CD8-positive, alpha-beta memory T cell (primary cell): ENCODE data around the gene PCNT. TPM values are rescaled to one million over a fixed set of nuclear protein-coding genes. Genes with fewer than 3 reads are reported as not detected.

Experiments
- CTCF ChIA-PET: fragments of 350-600 bp; sonication (Branson Sonifier 250); formaldehyde crosslinking; loops from one replicate; lab custom pipeline; 2021; ENCODE audit warnings: antibody characterized with exemption; lab: Charles Lee
- POLR2A ChIA-PET: fragments of 350-600 bp; sonication (Branson Sonifier 250); formaldehyde crosslinking; loops from one replicate; lab custom pipeline; 2021; ENCODE audit warnings: antibody characterized with exemption; lab: Charles Lee
- DNase-seq, 5 donors: peaks; one replicate each; pipeline versions ENCODE4 v3.0.0 to v3.0.0-alpha.2; 2020 to 2022; ENCODE audit warnings: mixed read lengths in 1 of 5
- H3K27ac ChIP-seq: one replicate; pipeline ENCODE4 v1.7.0; 2013; ENCODE audit warnings: low read depth, mild to moderate bottlenecking, low read length, moderate library complexity
- H3K27me3 ChIP-seq: 2 replicates; pipeline ENCODE4 v1.7.0; 2013; ENCODE audit warnings: low read length, mild to moderate bottlenecking; ENCODE audit not compliant: insufficient read depth, poor library complexity, severe bottlenecking
- H3K36me3 ChIP-seq: 2 replicates; pipeline ENCODE4 v1.7.0; 2013; ENCODE audit warnings: mild to moderate bottlenecking, low read length, moderate library complexity; ENCODE audit not compliant: insufficient read depth
- H3K4me1 ChIP-seq: 2 replicates; pipeline ENCODE4 v1.7.0; 2013; ENCODE audit warnings: mild to moderate bottlenecking, low read length, moderate library complexity; ENCODE audit not compliant: insufficient read depth
- H3K4me3 ChIP-seq: 2 replicates; pipeline ENCODE4 v1.7.0; 2013; ENCODE audit warnings: mild to moderate bottlenecking, low read length
- H3K9me3 ChIP-seq: 2 replicates; pipeline ENCODE4 v1.7.0; 2013; ENCODE audit warnings: mild to moderate bottlenecking, low read length
- H3K27ac Mint-ChIP-seq, 8 donors: one replicate each; pipeline ENCODE4 v1.8.0; 2020 to 2021; ENCODE audit warnings: mixed read lengths in 8 of 8, mild to moderate bottlenecking in 6 of 8, inconsistent platforms in 3 of 8, moderate library complexity in 3 of 8
- H3K27me3 Mint-ChIP-seq, 2 donors: one replicate each; pipeline ENCODE4 v1.8.0; 2020 to 2021; ENCODE audit warnings: mixed read lengths in 2 of 2, mild to moderate bottlenecking in 1 of 2, moderate library complexity in 1 of 2
- H3K36me3 Mint-ChIP-seq, 3 donors: one replicate each; pipeline ENCODE4 v1.8.0; 2020 to 2021; ENCODE audit warnings: mixed read lengths in 3 of 3, inconsistent platforms in 1 of 3, mild to moderate bottlenecking in 1 of 3
- H3K4me1 Mint-ChIP-seq, 3 donors: one replicate each; pipeline ENCODE4 v1.8.0; 2020 to 2021; ENCODE audit warnings: mixed read lengths in 3 of 3, inconsistent platforms in 1 of 3, mild to moderate bottlenecking in 1 of 3
- H3K4me3 Mint-ChIP-seq, 7 donors: one replicate each; pipeline ENCODE4 v1.8.0; 2020 to 2021; ENCODE audit warnings: mixed read lengths in 7 of 7, mild to moderate bottlenecking in 6 of 7, moderate library complexity in 4 of 7, inconsistent platforms in 2 of 7
- H3K9me3 Mint-ChIP-seq, 5 donors: one replicate each; pipeline ENCODE4 v1.8.0; 2020 to 2022; ENCODE audit warnings: mixed read lengths in 5 of 5, mild to moderate bottlenecking in 3 of 5, moderate library complexity in 2 of 5, inconsistent platforms in 1 of 5
- polyA plus RNA-seq: library from polyadenylated mRNA; unstranded; fragments of 300-500 nt; fragmentation: Illumina TruSeq; gene quantifications from one replicate; pipeline ENCODE4 v1.2.3, GENCODE V29; 2021
- total RNA-seq, 2 experiments: library from RNA; stranded (reverse); gene quantifications; one replicate each; pipeline ENCODE4 v1.2.3, GENCODE V29; 2021

The PCNT gene
- total and polyA plus RNA-seq, 3 experiments from 2014 or later: 27.1 to 60.1 (median 54.8) TPM

DNA sequence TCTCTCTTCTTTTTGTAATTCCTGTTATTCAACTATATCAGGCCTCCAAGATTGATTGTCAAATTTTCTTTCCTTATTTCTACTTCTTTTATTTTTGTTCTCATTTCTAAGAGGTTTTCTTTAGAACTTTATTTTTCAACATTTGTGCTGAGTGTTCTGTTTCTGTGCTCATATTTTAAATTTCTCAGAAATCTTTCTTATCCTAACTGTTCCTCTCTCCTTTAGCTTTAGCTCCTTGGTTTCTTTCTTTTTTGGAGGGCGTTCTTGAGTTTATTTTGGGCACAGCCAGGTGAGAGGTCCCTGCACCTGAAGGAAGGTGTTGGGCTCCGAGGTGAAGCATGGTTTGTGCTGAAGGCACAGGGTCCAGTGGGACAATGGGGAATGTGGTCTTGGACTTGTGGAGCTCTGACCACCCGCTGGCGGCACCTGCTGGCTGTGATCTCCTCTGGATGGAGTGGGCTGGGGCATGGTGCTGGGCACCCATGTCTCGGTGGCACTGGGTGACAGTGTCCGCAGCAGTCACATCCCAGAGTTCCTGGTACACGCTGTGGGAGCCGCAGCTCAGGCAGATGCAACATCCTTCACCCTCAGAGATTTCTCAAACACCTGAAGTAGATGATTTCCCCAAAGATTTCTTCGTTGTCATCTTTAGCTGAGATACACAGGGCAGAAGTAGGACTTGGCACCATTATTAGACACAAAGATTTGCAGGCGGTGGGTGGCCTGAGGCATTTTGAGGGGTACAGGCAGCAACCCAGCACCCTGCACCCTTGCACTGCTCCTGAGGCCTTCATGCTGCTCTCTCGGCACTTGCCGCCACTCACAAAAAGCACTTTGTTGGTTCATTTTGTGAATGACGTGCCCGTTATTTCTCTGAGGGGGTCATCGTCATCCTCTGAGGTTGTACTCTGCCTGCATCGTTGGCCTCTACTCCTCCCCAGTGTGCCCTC is 96.6 kb downstream of the PCNT start:
- POLR2A ChIA-PET: no interaction called here
- no peaks in the 10 kb centered on the region for H3K36me3 ChIP-seq
- peak overlapping the region in 5 of 8 donors; percentile 3 to 77 (median 45) for H3K27ac Mint-ChIP-seq

DNA sequence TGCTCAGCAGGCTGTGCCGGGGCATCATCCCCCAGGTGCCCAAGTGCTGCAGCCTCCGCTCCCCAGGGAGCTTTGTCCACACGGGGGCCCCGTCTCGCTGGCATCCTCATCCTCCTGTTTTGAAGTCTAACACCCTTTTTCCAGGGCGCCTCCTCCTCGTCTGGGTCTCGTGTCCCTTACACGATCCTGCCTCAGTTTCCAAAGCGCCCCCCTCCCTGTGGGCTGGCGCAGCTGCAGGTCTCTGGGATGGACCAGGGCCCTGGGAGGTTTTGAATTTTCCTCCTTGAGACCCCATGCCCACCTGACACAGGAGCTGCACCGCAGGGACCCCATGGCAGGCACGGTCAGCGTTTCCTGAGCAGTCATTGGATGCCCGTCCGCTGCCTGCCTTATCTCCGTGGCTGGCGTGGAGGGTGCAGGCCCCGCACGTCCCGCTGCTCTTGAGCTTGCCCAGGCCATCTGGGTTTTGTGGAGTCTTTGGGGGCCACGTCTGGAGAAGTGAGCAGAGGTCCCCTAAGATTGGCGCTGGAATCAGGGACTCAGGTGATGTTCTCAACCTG is 97.3 kb downstream of the PCNT start:
- Histone ChIP-seq H3K4me3 (no peak overlapping the region), H3K27me3 (no peaks in the 10 kb centered on the region), H3K36me3 (no peaks in the 10 kb centered on the region), H3K4me1 (peaks cover 34% of the 10 kb centered on the region), H3K9me3 (no peaks in the 10 kb centered on the region), H3K27ac (no peak overlapping the region)
- ChIA-PET POLR2A (no interaction called here), CTCF (interaction anchor here (1.5 kb wide), 1 partner anchor 137 kb away, joined by 4 read pairs; no protein-coding TSS in a partner anchor)
- H3K4me3 Mint-ChIP-seq: no peak overlapping the region
- H3K27ac Mint-ChIP-seq: peak overlapping the region in 4 of 8 donors; percentile 4 to 84 (median 44)
- DNase-seq: no peak
- peaks cover 22 to 36% (median 25%) of the 10 kb centered on the region in 3 donors for H3K4me1 Mint-ChIP-seq
- peaks cover 0 to 2% (median 0%) of the 10 kb centered on the region in 5 donors for H3K9me3 Mint-ChIP-seq
- peaks cover 0 to 1% of the 10 kb centered on the region in 2 donors for H3K27me3 Mint-ChIP-seq
- H3K36me3 Mint-ChIP-seq: peaks cover 4 to 43% (median 9%) of the 10 kb centered on the region in 3 donors

More for the DNA sequence above, 96.6 kb downstream of the PCNT start:
- no peak for DNase-seq
- peaks cover 0 to under 1% (median 0%) of the 10 kb centered on the region in 5 donors for H3K9me3 Mint-ChIP-seq
- peaks cover 0 to 1% of the 10 kb centered on the region in 2 donors for H3K27me3 Mint-ChIP-seq
- H3K4me3 Mint-ChIP-seq: peak overlapping the region in 1 of 7 donors; percentile 65
- peaks cover 4 to 48% (median 16%) of the 10 kb centered on the region in 3 donors for H3K36me3 Mint-ChIP-seq
- CTCF ChIA-PET: interaction anchor here (1.5 kb wide), 1 partner anchor 138 kb away, joined by 4 read pairs; no protein-coding TSS in a partner anchor
- Histone ChIP-seq H3K27ac (no peak overlapping the region), H3K4me3 (no peak overlapping the region), H3K4me1 (peaks cover 27% of the 10 kb centered on the region), H3K27me3 (no peaks in the 10 kb centered on the region), H3K9me3 (no peaks in the 10 kb centered on the region)
- H3K4me1 Mint-ChIP-seq: peaks cover 19 to 30% (median 21%) of the 10 kb centered on the region in 3 donors

DNA sequence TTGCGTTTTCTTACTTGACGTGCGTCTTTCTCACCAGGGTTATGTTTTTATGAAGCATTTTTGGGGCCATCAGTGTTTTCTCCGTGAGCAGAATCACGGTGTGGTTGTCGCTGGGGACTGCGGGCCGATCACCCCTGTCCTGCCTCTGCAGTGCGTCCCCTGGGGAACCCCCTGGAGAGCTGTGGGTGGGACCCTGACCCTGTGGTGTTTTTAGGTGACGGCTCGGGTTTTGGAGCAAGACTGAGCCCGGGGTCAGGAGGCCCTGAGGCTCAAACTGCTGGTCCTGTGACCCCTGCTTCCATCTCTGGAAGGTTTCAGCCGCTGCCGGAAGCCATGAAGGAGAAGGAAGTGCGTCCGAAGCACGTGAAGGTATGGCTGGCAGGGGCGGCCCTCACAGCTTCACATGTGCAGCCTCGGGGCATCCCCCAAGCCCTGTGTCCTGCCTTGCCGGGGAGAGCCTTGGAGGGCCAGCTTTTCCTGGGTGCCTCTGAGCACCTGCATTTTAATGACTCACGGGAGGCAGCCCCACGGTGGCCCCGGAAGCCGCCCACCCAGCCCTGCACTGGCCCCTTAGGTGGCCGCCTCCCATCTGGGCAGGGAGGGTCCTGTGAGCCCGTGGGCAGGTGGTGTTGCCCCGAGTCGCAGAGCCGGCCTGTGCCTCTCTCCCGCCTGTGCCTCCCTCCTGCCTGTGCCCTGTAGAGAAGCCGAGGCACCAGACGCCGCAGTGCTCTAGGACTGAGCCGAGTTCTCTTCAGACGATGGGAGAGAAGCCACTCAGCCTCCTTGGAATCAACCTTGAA is 98.0 kb downstream of the PCNT start:
- H3K27me3 ChIP-seq: no peaks in the 10 kb centered on the region
- no peak overlapping the region for H3K4me3 Mint-ChIP-seq
- H3K36me3 ChIP-seq: no peaks in the 10 kb centered on the region
- ChIA-PET POLR2A (no interaction called here), CTCF (interaction anchor here (1.5 kb wide), 1 partner anchor 137 kb away, joined by 4 read pairs; no protein-coding TSS in a partner anchor)
- H3K27me3 Mint-ChIP-seq: peaks cover 0 to 1% of the 10 kb centered on the region in 2 donors
- peaks cover 37% of the 10 kb centered on the region for H3K4me1 ChIP-seq
- no peaks in the 10 kb centered on the region for H3K9me3 ChIP-seq
- H3K36me3 Mint-ChIP-seq: peaks cover 4 to 40% (median 9%) of the 10 kb centered on the region in 3 donors
- H3K9me3 Mint-ChIP-seq: peaks cover 0 to 2% (median 0%) of the 10 kb centered on the region in 5 donors
- H3K4me3 ChIP-seq: no peak overlapping the region
- no peak overlapping the region for H3K27ac ChIP-seq
- no peak for DNase-seq
- peaks cover 22 to 43% (median 25%) of the 10 kb centered on the region in 3 donors for H3K4me1 Mint-ChIP-seq
- peak overlapping the region in 6 of 8 donors; percentile 4 to 85 (median 33) for H3K27ac Mint-ChIP-seq

DNA sequence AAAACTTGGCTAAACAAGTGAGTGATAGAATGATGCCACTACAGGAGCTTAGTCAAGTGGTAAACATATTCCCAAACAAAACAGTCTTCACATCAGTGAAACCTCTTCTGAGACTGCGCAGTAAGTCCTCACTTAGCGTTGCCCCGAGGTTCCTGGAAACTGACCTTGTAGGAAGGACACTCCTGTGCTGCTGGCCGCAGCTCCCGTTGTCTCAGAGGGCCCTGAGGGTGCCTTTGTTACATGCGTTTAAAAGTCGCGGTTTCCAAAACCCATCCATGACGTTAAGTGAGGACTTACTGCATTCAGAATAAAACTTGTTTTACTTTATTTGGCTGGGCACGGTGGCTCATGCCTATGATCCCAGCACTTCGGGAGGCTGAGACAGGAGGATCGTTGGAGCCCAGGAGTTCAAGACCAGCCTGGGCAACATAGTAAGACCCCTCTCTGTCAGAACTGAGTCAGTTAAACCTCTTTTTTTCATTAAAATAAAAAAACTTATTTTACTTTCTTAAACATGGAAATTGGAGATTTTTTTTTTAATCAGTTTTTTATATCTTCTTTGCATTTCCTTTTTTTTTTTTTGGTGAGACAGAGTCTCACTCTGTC is 98.8 kb downstream of the PCNT start:
- Mint-ChIP-seq H3K4me3 (no peak overlapping the region), H3K4me1 (peaks cover 22 to 49% (median 30%) of the 10 kb centered on the region in 3 donors), H3K27me3 (peaks cover 0 to 1% of the 10 kb centered on the region in 2 donors), H3K9me3 (peaks cover 0 to 2% (median 0%) of the 10 kb centered on the region in 5 donors), H3K27ac (peak overlapping the region; percentile 63 to 96 (median 83)), H3K36me3 (peaks cover 4 to 44% (median 9%) of the 10 kb centered on the region in 3 donors)
- Histone ChIP-seq H3K4me1 (peaks cover 37% of the 10 kb centered on the region), H3K4me3 (no peak overlapping the region), H3K27ac (no peak overlapping the region), H3K36me3 (peaks cover 3% of the 10 kb centered on the region), H3K27me3 (no peaks in the 10 kb centered on the region), H3K9me3 (no peaks in the 10 kb centered on the region)
- no peak for DNase-seq
- POLR2A ChIA-PET: interaction anchor here (1.3 kb wide), 1 partner anchor 9 kb away, joined by 4 read pairs; no protein-coding TSS in a partner anchor
- CTCF ChIA-PET: no interaction called here

DNA sequence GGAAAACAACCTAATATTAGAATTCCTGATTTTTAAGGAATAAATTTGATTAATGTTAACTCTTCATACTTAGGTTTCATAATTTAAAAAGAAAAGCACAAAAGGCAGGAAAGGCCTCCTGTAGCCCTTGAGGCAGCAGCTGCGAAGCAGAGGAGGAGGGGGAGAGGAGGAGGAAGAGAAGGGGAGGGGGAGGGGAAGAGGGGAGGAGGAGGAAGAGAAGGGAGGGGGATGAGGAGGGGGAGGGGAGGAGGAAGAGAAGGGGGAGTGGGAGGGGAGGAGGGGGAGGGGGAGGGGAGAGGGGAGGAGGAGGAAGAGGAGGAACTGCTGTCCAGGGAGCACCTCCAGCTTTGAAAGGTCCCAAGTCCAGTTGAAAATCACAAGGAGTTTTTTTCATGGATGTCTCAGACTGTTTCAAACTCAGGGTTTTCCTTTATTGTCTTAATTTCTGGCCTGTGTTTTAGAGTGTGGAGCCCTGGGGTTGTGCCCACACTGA is 99.6 kb downstream of the PCNT start:
- Mint-ChIP-seq H3K9me3 (peaks cover 0 to 2% (median 0%) of the 10 kb centered on the region in 5 donors), H3K4me3 (peak overlapping the region; percentile 14 to 91 (median 86)), H3K27me3 (peaks cover 0 to 1% of the 10 kb centered on the region in 2 donors), H3K36me3 (peaks cover 4 to 46% (median 6%) of the 10 kb centered on the region in 3 donors), H3K4me1 (peaks cover 22 to 49% (median 30%) of the 10 kb centered on the region in 3 donors), H3K27ac (peak overlapping the region; percentile 93 to 100 (median 99))
- no peaks in the 10 kb centered on the region for H3K9me3 ChIP-seq
- peaks cover 4% of the 10 kb centered on the region for H3K36me3 ChIP-seq
- ChIA-PET CTCF (interaction anchor here (1.2 to 2.9 kb wide), 3 partner anchors 11 to 98 kb away, joined by 4 to 10 read pairs (median 5); a partner anchor contains a TSS), POLR2A (interaction anchor here (0.5 to 2.7 kb wide), 5 partner anchors 8 to 213 kb away, joined by 3 to 12 read pairs (median 4); partner anchors contain the start of genes DIP2A and YBEY)
- DNase-seq: no peak
- H3K4me1 ChIP-seq: peaks cover 37% of the 10 kb centered on the region
- H3K27ac ChIP-seq: peak overlapping the region; percentile 95
- H3K27me3 ChIP-seq: no peaks in the 10 kb centered on the region
- peak overlapping the region; percentile 37 for H3K4me3 ChIP-seq

DNA sequence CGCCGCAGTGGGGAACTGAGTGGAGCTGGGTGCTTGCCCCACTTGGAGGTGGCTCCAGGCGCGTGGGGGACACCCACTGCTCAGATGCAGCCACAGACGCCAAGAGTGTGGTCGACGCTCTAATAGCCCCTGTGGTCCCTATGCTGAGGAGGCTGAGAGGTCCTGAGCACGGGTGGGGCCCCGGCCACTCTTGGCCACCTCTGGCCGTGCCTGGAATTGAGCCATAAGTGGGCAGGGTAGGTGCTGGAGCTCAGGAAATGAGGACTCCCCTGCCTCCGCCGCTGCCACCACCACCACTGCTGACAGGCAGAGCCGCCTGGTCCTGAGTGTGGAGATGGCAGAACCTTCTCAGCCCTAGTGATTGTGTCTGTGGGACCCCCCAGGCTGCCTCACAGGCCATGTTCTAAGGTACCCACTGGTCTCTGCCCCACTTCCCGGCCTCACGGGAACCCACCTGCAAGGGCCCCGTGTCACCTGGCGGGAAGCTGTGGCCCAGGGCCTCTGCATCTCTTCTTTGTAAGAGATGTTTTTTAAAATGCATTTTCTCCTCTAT is 100.2 kb downstream of the PCNT start:
- DNase-seq: peak; percentile 26 to 69 (median 67)
- Mint-ChIP-seq H3K36me3 (peaks cover 3 to 46% (median 4%) of the 10 kb centered on the region in 3 donors), H3K27me3 (peaks cover 0 to 1% of the 10 kb centered on the region in 2 donors), H3K4me1 (peaks cover 22 to 49% (median 30%) of the 10 kb centered on the region in 3 donors), H3K9me3 (peaks cover 0 to 2% (median 0%) of the 10 kb centered on the region in 5 donors), H3K4me3 (peak overlapping the region; percentile 51 to 91 (median 86)), H3K27ac (peak overlapping the region; percentile 93 to 100 (median 99))
- Histone ChIP-seq H3K27me3 (no peaks in the 10 kb centered on the region), H3K27ac (peak overlapping the region; percentile 95), H3K9me3 (no peaks in the 10 kb centered on the region), H3K4me3 (peak overlapping the region; percentile 37), H3K4me1 (peaks cover 37% of the 10 kb centered on the region), H3K36me3 (peaks cover 4% of the 10 kb centered on the region)
- POLR2A ChIA-PET: interaction anchor here (0.5 to 2.7 kb wide), 5 partner anchors 8 to 213 kb away, joined by 3 to 12 read pairs (median 4); partner anchors contain the start of genes DIP2A and YBEY
- CTCF ChIA-PET: interaction anchor here (1.2 to 2.9 kb wide), 3 partner anchors 10 to 99 kb away, joined by 4 to 10 read pairs (median 5); a partner anchor contains a TSS
